ENCODE results near the gene RFX1. TPM values are rescaled to one million over a fixed set of nuclear protein-coding genes. Genes with fewer than 3 reads are reported as not detected.
A peak's percentile ranks its signal among the peaks of the same experiment; 100 is the strongest.

The RFX1 gene
- total and polyA plus RNA-seq, 9 of the 15 experiments (the other 6 are each of a cell fraction or from before 2014, with no cell fraction given), result 0.14 to 19.3 (median 1.2) TPM

DNA sequence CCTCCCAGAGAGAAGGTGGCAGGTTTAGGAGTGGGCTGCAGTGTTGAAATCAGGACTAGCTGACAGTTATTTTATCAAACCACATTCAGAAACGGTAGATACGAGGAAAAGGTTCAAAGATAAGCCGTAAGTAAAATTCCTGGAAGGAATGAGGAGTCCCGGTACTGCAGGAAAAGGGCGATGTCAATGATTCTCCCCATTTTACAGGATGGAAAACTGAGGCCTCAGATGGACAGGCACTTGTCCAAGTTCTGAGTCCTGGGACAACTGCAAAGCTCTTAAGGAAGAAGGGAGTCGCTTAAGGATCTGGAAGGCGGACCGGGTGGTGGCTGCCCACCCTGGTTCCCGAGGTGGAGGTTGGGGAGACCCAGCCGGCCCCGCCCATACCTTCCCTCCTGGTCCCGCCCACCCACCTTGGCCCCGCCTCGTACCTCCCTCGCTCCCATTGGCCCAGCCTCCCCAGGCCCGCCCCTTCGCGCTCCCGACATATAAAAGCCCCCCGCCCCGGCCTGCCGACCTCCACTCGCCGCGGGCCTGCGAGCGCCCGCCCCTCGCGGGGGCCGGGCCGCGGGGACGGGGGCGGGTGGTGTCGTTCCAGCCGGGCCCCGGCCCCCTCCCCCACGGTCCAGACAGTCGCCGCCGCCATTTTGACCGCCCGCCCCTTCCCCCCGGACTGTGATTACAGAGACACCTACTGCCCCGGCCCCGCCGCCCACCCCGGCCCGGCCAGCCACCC is 603 bp downstream of the RFX1 start (continued):
- TF ChIP-seq, protein P1, sequence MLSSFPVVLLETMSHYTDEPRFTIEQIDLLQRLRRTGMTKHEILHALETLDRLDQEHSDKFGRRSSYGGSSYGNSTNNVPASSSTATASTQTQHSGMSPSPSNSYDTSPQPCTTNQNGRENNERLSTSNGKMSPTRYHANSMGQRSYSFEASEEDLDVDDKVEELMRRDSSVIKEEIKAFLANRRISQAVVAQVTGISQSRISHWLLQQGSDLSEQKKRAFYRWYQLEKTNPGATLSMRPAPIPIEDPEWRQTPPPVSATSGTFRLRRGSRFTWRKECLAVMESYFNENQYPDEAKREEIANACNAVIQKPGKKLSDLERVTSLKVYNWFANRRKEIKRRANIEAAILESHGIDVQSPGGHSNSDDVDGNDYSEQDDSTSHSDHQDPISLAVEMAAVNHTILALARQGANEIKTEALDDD (IDR thresholded peaks at IDR 0.05), result no peak
- TF ChIP-seq SMARCB1 (IDR thresholded peaks at IDR 0.05; ENCODE audit: insufficient read length, low read depth) (no peak), ZNF431 (CRISPR knock-in tag; IDR thresholded peaks at IDR 0.05) (no peak), TBL1XR1 (IDR thresholded peaks at IDR 0.05; ENCODE audit: low read length in 2 of 2) (no peak), KDM4B (IDR thresholded peaks at IDR 0.05; ENCODE audit: borderline replicate concordance in 2 of 2, low read depth in 1 of 2) (no peak; a peak in 2 of 4 replicates), GABPB2 (CRISPR knock-in tag; conservative IDR thresholded peaks at IDR 0.05) (no peak), ZC3H4 (CRISPR knock-in tag; IDR thresholded peaks at IDR 0.05; ENCODE audit: borderline replicate concordance) (no peak), ZNF212 (CRISPR knock-in tag; IDR thresholded peaks at IDR 0.05) (no peak), KAT2B (IDR thresholded peaks at IDR 0.05; ENCODE audit: low read depth, low read length) (no peak), HNRNPH1 (optimal IDR thresholded peaks at IDR 0.05; ENCODE audit: low read depth, low read length) (no peak), THRAP3 (IDR thresholded peaks at IDR 0.05; ENCODE audit: borderline replicate concordance) (no peak), JUND (IDR thresholded peaks at IDR 0.05; ENCODE audit: borderline replicate concordance, low read depth, low read length) (no peak), JUND (tag; IDR thresholded peaks at IDR 0.05; ENCODE audit: borderline replicate concordance, low read depth, low read length) (peak; percentile 60; the same call in 2 of the 3 replicates), NFRKB (IDR thresholded peaks at IDR 0.05; ENCODE audit: low read depth) (no peak), SOX6 (IDR thresholded peaks at IDR 0.05) (no peak)
- TF ChIP-seq, protein P2, sequence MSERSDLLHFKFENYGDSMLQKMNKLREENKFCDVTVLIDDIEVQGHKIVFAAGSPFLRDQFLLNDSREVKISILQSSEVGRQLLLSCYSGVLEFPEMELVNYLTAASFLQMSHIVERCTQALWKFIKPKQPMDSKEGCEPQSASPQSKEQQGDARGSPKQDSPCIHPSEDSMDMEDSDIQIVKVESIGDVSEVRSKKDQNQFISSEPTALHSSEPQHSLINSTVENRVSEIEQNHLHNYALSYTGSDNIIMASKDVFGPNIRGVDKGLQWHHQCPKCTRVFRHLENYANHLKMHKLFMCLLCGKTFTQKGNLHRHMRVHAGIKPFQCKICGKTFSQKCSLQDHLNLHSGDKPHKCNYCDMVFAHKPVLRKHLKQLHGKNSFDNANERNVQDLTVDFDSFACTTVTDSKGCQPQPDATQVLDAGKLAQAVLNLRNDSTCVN (CRISPR knock-in tag; IDR thresholded peaks at IDR 0.05), result no peak
- TF ChIP-seq, protein P3, sequence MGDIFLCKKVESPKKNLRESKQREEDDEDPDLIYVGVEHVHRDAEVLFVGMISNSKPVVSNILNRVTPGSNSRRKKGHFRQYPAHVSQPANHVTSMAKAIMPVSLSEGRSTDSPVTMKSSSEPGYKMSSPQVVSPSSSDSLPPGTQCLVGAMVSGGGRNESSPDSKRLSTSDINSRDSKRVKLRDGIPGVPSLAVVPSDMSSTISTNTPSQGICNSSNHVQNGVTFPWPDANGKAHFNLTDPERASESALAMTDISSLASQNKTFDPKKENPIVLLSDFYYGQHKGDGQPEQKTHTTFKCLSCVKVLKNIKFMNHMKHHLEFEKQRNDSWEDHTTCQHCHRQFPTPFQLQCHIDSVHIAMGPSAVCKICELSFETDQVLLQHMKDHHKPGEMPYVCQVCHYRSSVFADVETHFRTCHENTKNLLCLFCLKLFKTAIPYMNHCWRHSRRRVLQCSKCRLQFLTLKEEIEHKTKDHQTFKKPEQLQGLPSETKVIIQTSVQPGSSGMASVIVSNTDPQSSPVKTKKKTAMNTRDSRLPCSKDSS (IDR thresholded peaks at IDR 0.05; ENCODE audit: low read depth, partially characterized antibody), result no peak
- TF ChIP-seq, protein P4, sequence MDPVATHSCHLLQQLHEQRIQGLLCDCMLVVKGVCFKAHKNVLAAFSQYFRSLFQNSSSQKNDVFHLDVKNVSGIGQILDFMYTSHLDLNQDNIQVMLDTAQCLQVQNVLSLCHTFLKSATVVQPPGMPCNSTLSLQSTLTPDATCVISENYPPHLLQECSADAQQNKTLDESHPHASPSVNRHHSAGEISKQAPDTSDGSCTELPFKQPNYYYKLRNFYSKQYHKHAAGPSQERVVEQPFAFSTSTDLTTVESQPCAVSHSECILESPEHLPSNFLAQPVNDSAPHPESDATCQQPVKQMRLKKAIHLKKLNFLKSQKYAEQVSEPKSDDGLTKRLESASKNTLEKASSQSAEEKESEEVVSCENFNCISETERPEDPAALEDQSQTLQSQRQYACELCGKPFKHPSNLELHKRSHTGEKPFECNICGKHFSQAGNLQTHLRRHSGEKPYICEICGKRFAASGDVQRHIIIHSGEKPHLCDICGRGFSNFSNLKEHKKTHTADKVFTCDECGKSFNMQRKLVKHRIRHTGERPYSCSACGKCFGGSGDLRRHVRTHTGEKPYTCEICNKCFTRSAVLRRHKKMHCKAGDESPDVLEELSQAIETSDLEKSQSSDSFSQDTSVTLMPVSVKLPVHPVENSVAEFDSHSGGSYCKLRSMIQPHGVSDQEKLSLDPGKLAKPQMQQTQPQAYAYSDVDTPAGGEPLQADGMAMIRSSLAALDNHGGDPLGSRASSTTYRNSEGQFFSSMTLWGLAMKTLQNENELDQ (CRISPR knock-in tag; IDR thresholded peaks at IDR 0.05; ENCODE audit: borderline replicate concordance), result no peak
- TF ChIP-seq, protein P5, sequence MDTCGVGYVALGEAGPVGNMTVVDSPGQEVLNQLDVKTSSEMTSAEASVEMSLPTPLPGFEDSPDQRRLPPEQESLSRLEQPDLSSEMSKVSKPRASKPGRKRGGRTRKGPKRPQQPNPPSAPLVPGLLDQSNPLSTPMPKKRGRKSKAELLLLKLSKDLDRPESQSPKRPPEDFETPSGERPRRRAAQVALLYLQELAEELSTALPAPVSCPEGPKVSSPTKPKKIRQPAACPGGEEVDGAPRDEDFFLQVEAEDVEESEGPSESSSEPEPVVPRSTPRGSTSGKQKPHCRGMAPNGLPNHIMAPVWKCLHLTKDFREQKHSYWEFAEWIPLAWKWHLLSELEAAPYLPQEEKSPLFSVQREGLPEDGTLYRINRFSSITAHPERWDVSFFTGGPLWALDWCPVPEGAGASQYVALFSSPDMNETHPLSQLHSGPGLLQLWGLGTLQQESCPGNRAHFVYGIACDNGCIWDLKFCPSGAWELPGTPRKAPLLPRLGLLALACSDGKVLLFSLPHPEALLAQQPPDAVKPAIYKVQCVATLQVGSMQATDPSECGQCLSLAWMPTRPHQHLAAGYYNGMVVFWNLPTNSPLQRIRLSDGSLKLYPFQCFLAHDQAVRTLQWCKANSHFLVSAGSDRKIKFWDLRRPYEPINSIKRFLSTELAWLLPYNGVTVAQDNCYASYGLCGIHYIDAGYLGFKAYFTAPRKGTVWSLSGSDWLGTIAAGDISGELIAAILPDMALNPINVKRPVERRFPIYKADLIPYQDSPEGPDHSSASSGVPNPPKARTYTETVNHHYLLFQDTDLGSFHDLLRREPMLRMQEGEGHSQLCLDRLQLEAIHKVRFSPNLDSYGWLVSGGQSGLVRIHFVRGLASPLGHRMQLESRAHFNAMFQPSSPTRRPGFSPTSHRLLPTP (IDR thresholded peaks at IDR 0.05; ENCODE audit: borderline replicate concordance, extremely low read depth, insufficient read length), result no peak
